ENCODE data around the gene THAP4.

- no peak for TF ChIP-seq POLR2AphosphoS5 (IDR thresholded peaks at IDR 0.05)
- no peak for TF ChIP-seq CTCF (IDR thresholded peaks at IDR 0.05)
These were observed 64.9 kb downstream of the THAP4 start for GRCh38 chr2:241571821-241572620.

All from breast epithelium (tissue), 3 donors.